Pancreas (tissue), 10 donors: ENCODE data around the gene LRP5. TPM values are rescaled to one million over a fixed set of nuclear protein-coding genes. Genes with fewer than 3 reads are reported as not detected.

Source experiments
- ATAC-seq, 4 donors: fragments of 200-7000 bp; cut with Tn5 transposase; one replicate each; pipeline versions ENCODE4 v1.8.0 to v1.9.1; 2020; ENCODE audit warnings: mild to moderate bottlenecking in 4 of 4, moderate library complexity in 4 of 4
- DNase-seq, 6 donors: peaks; one replicate each; pipeline ENCODE4 v3.0.0-alpha.2; 2020
- FAIRE-seq: peaks from 2 replicates; lab custom pipeline; 2012; peaks lifted over from hg19 to GRCh38; lab: Jason Lieb, UNC
- H3K27ac ChIP-seq, 4 donors: fragments of 200-600 bp; sonication (generic); 1 replicate in 3 of 4; 2 replicates in 1 of 4; pipeline versions ENCODE4 v1.5.0 to v1.8.0; 2020
- H3K27me3 ChIP-seq, 4 donors: fragments of 200-600 bp; one replicate each; pipeline ENCODE4 v1.8.0; 2021
- H3K36me3 ChIP-seq, 3 donors: fragments of 200-600 bp; sonication (generic) in 1 of 3; one replicate each; pipeline versions ENCODE4 v1.5.0 to v1.8.0; 2020 to 2021
- H3K4me1 ChIP-seq, 3 donors: fragments of 200-600 bp; one replicate each; pipeline ENCODE4 v1.8.0; 2021
- H3K4me3 ChIP-seq, 4 donors: fragments of 200-600 bp; sonication (generic) in 2 of 4; one replicate each; pipeline versions ENCODE4 v1.5.0 to v1.8.0; 2020 to 2021
- H3K9me3 ChIP-seq, 4 donors: fragments of 200-600 bp; one replicate each; pipeline ENCODE4 v1.8.0; 2021
- WGBS, 2 donors: extraction: QIAGEN DNeasy Blood & Tissue Kit; methylation state at CpG; one replicate each; pipeline ENCODE4 v1.1.7; 2013; 5-methylcytosine and 5-hydroxymethylcytosine counted together
- intact Hi-C, 3 donors: fragments of 100-400 bp; cut with DNase I; formaldehyde crosslinking; loops; one replicate each; pipeline versions ENCODE4 v1.11.1 to v1.14.2; 2022
- polyA plus RNA-seq, 2 donors: library from polyadenylated mRNA; stranded (reverse); fragments of 200-250 nt; gene quantifications; one replicate each; pipeline ENCODE4 v1.2.3, GENCODE V29; 2013
- total RNA-seq, 6 donors: library from RNA; stranded (reverse); fragmentation: NEBNext Ultra II Directional in 4 of 6; extraction: Animal tissue kit (Norgen Biotek cat#: 25700) in 4 of 6; gene quantifications; one replicate each; pipeline versions ENCODE4 v1.2.1 to v1.2.4, GENCODE V29; 2021 to 2023
- TF ChIP-seq, protein P1 (sequence below), 4 donors: fragments of 200-600 bp; sonication (generic) in 3 of 4; IDR thresholded peaks; one replicate each; pipeline versions ENCODE4 v1.5.0 to v1.8.0; 2021; ENCODE audit warnings: antibody characterized with exemption in 4 of 4
- donor health status: healthy with polysubstance abuse.
- donor health status: DM: no; HTN: no; CAD: no; lungs with moderate emphysema.
- donor health status: DM: no; HTN: no; CAD: no.
- donor health status: control.
- donor health status: control.
- donor health status: Bipolar disorder and iron deficiency.
- donor health status: DM: yes; HTN: yes; CAD: no.
- donor health status: DM: no; HTN: no; CAD: no.
- donor health status: DM: no; HTN: no; CAD: no.
- donor health status: DM: yes; HTN: yes; CAD: no.

LRP5 gene
- total and polyA plus RNA-seq, 8 donors = 27.4 to 62.8 (median 32.5) TPM

DNA sequence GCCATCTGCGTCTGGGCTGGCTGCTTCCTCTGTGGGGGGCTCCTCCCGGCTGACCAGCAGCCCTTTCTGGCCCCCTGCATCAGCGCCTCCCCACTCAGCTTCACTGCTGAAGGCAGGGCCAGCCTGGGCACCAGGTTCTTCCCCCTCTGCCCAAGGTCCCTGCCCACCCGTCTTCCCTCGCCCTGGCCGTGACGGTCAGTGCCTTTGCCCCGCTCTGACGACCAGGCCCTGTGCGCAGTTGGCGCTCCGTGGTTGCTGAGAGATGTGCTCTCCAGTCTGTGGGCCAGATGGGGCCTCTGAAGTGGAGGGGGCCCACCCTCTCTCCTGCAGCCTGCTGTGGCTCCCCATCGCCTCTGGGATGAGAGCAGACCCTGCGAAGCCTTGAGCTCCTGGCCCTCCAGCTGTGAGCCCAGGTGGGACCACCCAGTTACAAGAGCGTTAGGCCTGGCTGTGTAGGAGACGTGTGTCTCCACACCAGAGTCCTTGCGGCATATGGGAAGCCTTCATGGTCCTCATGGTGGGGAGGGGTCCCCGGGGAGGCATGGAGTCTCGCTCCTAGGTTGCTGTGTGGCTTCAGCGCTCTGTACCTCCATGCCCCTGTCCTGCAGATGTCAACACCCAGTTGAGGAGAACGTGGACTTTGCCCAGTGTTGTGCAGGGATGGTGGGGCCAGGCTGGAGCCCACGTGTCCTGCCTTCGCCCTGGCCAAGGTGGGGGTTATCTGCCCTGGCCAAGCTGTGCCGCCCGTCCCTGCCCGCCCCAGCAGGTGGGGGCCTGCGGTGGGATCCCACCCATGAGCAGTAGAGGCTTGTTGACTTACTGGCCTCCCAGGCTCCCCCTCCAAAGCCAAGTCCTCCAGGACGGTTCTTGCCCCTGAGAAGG lies 14.2 kb downstream of the LRP5 start:
- Histone ChIP-seq H3K36me3 (no peaks in the 10 kb centered on the region), H3K4me1 (peaks cover 25 to 33% (median 28%) of the 10 kb centered on the region in 3 donors), H3K27ac (peak overlapping the region; percentile 31 to 71 (median 53)), H3K4me3 (no peak overlapping the region), H3K9me3 (no peaks in the 10 kb centered on the region), H3K27me3 (no peaks in the 10 kb centered on the region)
- ATAC-seq (no peak), FAIRE-seq (no peak), DNase-seq (peak in 1 of 6 donors; percentile 64)
- TF ChIP-seq, protein P1, sequence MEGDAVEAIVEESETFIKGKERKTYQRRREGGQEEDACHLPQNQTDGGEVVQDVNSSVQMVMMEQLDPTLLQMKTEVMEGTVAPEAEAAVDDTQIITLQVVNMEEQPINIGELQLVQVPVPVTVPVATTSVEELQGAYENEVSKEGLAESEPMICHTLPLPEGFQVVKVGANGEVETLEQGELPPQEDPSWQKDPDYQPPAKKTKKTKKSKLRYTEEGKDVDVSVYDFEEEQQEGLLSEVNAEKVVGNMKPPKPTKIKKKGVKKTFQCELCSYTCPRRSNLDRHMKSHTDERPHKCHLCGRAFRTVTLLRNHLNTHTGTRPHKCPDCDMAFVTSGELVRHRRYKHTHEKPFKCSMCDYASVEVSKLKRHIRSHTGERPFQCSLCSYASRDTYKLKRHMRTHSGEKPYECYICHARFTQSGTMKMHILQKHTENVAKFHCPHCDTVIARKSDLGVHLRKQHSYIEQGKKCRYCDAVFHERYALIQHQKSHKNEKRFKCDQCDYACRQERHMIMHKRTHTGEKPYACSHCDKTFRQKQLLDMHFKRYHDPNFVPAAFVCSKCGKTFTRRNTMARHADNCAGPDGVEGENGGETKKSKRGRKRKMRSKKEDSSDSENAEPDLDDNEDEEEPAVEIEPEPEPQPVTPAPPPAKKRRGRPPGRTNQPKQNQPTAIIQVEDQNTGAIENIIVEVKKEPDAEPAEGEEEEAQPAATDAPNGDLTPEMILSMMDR (IDR thresholded peaks at IDR 0.05) = no peak
- intact Hi-C loops = no loop called here
- 78 to 82% methylated on average over 27 to 28 of the region's 28 CpGs for WGBS, 2 donors

DNA sequence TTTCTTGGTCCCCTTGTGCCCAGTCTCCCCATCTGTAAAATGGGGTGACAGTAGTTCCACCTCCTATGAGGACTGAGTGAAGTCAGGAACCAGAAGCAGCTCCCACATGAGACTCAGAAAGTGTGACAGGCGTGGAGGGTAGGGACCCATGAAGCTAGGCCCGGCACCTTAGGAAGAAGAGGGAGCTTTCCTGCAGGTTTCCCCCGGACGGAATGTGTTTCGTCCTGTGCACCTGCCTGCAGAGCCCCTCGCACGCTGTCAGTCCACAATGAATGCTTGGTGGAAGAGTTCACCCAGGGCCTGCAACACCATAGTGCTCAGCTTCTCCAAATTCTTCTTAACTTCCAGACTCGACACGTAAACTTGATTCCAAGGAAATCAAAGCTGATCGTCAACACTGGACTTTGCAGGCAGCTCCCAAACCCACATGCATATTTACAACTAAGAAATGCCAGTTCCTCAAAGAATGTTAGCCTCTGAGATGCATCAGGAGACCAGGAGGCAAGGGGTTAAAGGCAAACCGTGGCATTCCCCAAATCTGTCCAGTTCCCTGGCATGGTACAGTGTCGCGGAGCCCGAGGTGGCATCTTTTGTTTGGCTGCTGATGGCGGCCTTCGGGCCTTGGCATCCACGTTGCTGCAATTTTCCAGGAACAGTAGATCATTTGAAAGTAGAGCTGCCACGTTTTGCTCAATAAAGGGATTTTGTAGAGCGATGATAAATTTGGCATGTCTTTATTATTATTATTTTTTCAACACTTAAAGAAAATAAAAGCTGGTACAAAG lies 15.4 kb downstream of the LRP5 start:
- Histone ChIP-seq H3K9me3 (no peaks in the 10 kb centered on the region), H3K4me1 (peaks cover 20 to 31% (median 25%) of the 10 kb centered on the region in 3 donors), H3K4me3 (no peak overlapping the region), H3K27ac (peak overlapping the region; percentile 31 to 71 (median 53)), H3K36me3 (no peaks in the 10 kb centered on the region), H3K27me3 (no peaks in the 10 kb centered on the region)
- DNase-seq (no peak), ATAC-seq (peak in 2 of 4 donors; percentile 37 to 42), FAIRE-seq (no peak)
- TF ChIP-seq, protein P1 (IDR thresholded peaks at IDR 0.05) = no peak
- 52 to 53% methylated on average over 19 of the region's 19 CpGs for WGBS, 2 donors
- intact Hi-C loops = no loop called here

DNA sequence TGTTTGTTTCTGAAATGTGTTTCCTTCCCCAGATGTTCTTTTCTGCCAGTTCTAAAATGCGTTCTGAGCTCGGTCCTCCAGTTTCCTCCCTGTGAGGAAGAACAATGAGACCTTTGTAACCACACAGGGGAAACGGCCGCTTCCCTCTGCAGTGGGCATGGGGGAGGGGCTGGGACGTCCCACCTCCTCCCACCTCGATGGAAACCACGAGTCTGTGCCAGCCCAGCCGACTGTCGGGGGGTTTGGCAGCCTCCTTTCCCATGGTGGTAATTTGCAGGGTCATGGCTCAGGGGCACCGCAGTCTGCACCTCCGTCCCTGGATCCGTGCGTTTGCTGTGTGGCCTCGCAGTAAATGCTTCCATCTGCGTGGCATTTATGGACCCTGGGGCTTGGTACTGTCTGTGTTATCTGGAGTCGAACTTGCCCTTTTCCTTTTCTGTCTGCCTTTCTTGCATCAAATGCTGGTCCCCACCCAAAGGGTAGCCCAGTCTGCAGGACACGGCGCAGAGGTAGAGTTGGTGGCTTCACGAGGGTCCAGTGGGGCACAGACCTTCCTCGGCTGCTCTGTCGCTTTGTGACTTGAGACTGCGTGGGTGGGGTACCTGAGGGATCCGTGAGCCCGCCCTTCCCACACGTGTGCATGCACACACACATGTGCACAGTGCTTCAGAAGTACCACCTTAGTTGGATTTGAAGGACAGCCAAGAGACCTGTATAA lies 16.1 kb downstream of the LRP5 start:
- Histone ChIP-seq H3K9me3 (no peaks in the 10 kb centered on the region), H3K27me3 (no peaks in the 10 kb centered on the region), H3K27ac (peak overlapping the region; percentile 2 to 71 (median 50)), H3K36me3 (no peaks in the 10 kb centered on the region), H3K4me1 (peaks cover 20 to 31% (median 25%) of the 10 kb centered on the region in 3 donors), H3K4me3 (no peak overlapping the region)
- FAIRE-seq = no peak
- intact Hi-C loops = no loop called here
- DNase-seq = peak in 3 of 6 donors; percentile 57 to 62 (median 60)
- TF ChIP-seq, protein P1 (IDR thresholded peaks at IDR 0.05) = no peak
- peak; percentile 68 to 82 (median 74) for ATAC-seq
- WGBS, 2 donors = 53 to 57% methylated on average over 25 of the region's 25 CpGs

DNA sequence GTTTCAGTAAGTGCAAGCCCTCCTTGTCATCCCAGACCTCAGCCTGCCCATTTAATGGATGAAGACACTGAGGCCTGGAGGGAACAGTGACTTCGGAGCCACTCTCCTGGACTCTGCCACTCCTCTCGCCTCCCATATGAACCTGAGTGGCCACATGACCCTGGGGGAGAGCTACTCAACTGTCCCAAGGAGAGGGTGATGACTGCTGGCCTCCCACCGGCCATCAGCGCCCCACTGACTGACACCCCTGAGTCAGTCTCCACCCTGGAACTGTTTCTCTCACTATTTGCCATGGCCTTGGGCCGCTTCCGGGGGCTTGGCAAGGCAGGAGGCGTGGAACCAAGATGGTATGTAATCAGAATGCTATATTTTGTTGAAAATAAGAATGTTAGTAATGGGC lies 17.1 kb downstream of the LRP5 start:
- DNase-seq (no peak), FAIRE-seq (no peak), ATAC-seq (no peak)
- TF ChIP-seq, protein P1 (IDR thresholded peaks at IDR 0.05) = no peak
- Histone ChIP-seq H3K4me3 (no peak overlapping the region), H3K27me3 (no peaks in the 10 kb centered on the region), H3K36me3 (no peaks in the 10 kb centered on the region), H3K4me1 (peaks cover 20 to 31% (median 25%) of the 10 kb centered on the region in 3 donors), H3K9me3 (no peaks in the 10 kb centered on the region), H3K27ac (peak overlapping the region; percentile 33 to 71 (median 52))
- intact Hi-C loops = no loop called here
- 76 to 81% methylated on average over 7 of the region's 7 CpGs for WGBS, 2 donors
